ENCODE data around the gene ADAMTSL3. TPM values are rescaled to one million over a fixed set of nuclear protein-coding genes. Genes with fewer than 3 reads are reported as not detected.
"Not testable (repeated sequence)": the region's sequence is repeated elsewhere in the genome, so short reads cannot be mapped to it uniquely, and the experiment has no call there.

The ADAMTSL3 gene
- total RNA-seq, 1 experiment from 2014 or later = 0.48 TPM

GRCh38 chr15:84080778-84081084 lies 426.8 kb downstream of the ADAMTSL3 start:
- not testable (repeated sequence) for DNase-seq; H3K36me3 ChIP-seq (replicated peaks; ENCODE audit: control insufficient read depth, insufficient read depth, low read length); H3K4me3 ChIP-seq (ENCODE audit: insufficient read depth, low read depth, low read length)
- H3K27me3 ChIP-seq (ENCODE audit: control insufficient read depth, insufficient read depth, low read length) = peaks cover 21% of the 10 kb centered on the region

DNA sequence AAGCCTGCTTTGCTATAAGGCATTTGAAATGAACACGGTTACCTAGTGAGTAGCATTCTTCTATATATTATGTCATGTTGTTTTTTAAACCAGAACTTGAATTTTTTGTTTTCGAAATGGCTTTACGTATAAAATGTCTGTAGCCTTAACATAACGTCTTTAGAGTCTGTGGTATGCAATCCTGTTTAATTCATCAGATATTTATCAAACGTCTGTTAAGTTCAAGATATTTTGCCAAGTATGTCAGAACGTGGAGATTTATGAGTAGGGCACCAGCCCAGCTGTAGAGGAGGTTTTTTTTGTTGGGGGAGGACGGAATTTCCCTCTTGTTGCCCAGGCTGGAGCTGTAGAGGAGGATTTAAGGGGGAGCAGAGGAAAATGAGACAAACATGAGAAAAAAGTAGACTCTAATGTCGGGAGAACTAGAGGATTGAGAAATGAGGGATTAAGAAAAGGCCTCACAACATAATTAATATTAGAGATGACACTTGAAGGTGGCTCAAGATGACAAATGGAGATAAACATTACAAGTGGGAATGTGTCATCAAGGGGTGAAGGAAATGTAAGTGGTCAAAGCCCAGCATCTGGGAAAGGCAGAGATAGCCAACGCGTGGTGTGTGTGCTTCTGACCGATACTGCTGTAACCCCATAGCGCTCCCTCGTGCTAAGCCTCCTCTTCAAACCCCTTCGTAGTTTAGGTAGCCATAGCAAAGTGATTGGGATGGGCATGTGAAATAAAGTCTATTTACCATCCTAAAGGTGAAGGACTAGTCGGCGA lies 427.7 kb downstream of the ADAMTSL3 start:
- DNase-seq = no peak
- Histone ChIP-seq H3K36me3 (replicated peaks; ENCODE audit: control insufficient read depth, insufficient read depth, low read length) (no peaks in the 10 kb centered on the region), H3K4me3 (ENCODE audit: insufficient read depth, low read depth, low read length) (no peak overlapping the region), H3K27me3 (ENCODE audit: control insufficient read depth, insufficient read depth, low read length) (peaks cover 21% of the 10 kb centered on the region)

GRCh38 chr15:84082739-84083138 lies 428.8 kb downstream of the ADAMTSL3 start:
- Histone ChIP-seq H3K36me3 (replicated peaks; ENCODE audit: control insufficient read depth, insufficient read depth, low read length) (no peaks in the 10 kb centered on the region), H3K4me3 (ENCODE audit: insufficient read depth, low read depth, low read length) (no peak overlapping the region), H3K27me3 (ENCODE audit: control insufficient read depth, insufficient read depth, low read length) (peaks cover 21% of the 10 kb centered on the region)
- no peak for DNase-seq

DNA sequence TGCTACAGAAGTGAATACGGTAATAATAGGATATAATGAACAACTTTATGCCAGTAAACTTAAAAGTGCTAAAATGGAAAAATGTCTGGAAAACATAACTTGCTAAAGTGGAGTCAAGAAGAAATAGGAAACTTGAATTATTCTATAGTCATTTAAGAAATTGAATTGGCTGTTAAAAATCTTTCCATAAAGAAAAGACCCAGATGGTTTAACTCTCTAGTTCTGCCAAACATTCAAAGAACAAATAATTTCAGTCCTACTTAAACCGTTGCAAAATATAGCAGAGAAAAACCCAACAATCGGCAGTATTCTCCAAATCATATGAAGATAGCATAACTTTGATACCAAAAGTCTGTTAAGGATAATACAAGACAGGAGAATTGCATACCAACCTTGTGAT lies 432.1 kb downstream of the ADAMTSL3 start:
- H3K27me3 ChIP-seq (ENCODE audit: control insufficient read depth, insufficient read depth, low read length); H3K36me3 ChIP-seq (replicated peaks; ENCODE audit: control insufficient read depth, insufficient read depth, low read length); H3K4me3 ChIP-seq (ENCODE audit: insufficient read depth, low read depth, low read length); DNase-seq: not testable (repeated sequence)

Other genes with a start within 250 kb of the ADAMTSL3 start
- gene SH3GL3, start 206.8 kb upstream of the ADAMTSL3 start, total RNA-seq (2014; rRNA removed; shearing (Covaris generic)) = 6.8 and 7.0 TPM in 2 replicates

All from H7 (cell line).